PC-3 (cell line): ENCODE measurements around the gene SPRN. TPM values are rescaled to one million over a fixed set of nuclear protein-coding genes. Genes with fewer than 3 reads are reported as not detected.

Source experiments
- ATAC-seq: fragments of 200-7000 bp; cut with Tn5 transposase; 2 replicates; pipeline ENCODE4 v1.9.1; 2020; ENCODE audit warnings: mild to moderate bottlenecking, moderate library complexity
- BruUV-seq: library from RNA; stranded (reverse); fragments of 400-500 nt; replicated peaks from 2 replicates; lab custom pipeline; 2021; lab: Mats Ljungman, UMichigan
- CTCF ChIA-PET: fragments of 300-600 bp; sonication (Branson Sonifier 250); formaldehyde crosslinking; loops from one replicate; lab custom pipeline; 2022; ENCODE audit warnings: antibody characterized with exemption; lab: Charles Lee
- POLR2A ChIA-PET: fragments of 300-600 bp; sonication (Branson Sonifier 250); formaldehyde crosslinking; loops from one replicate; lab custom pipeline; 2022; ENCODE audit warnings: antibody characterized with exemption; ENCODE audit not compliant: unreplicated experiment; lab: Charles Lee
- DNase-seq: peaks from one replicate; pipeline ENCODE4 v3.0.0-alpha.2; 2015
- H2AFZ ChIP-seq: fragments of 300-600 bp; sonication (generic); 2 replicates; pipeline ENCODE4 v1.6.0; 2016; ENCODE audit warnings: antibody characterized with exemption, low read length
- H3F3A ChIP-seq: fragments of 300-600 bp; sonication (generic); one replicate; pipeline ENCODE4 v1.6.0; 2017; ENCODE audit warnings: antibody characterized with exemption, low read length, control low read depth, mild to moderate bottlenecking; ENCODE audit not compliant: unreplicated experiment
- H3K27ac ChIP-seq: fragments of 300-600 bp; sonication (generic); 2 replicates; pipeline ENCODE4 v1.5.1; 2016; ENCODE audit warnings: mild to moderate bottlenecking, low read length
- H3K27me3 ChIP-seq: fragments of 300-600 bp; sonication (generic); 2 replicates; pipeline ENCODE4 v1.6.1; 2016; ENCODE audit warnings: low read length, mixed read lengths
- H3K36me3 ChIP-seq: fragments of 300-600 bp; sonication (generic); 2 replicates; pipeline ENCODE4 v1.6.1; 2016; ENCODE audit warnings: low read depth, mixed run types, low read length, mixed read lengths
- H3K4me1 ChIP-seq: fragments of 300-600 bp; sonication (generic); 2 replicates; pipeline ENCODE4 v1.5.1; 2016; ENCODE audit warnings: low read length; ENCODE audit not compliant: insufficient read depth
- H3K4me2 ChIP-seq: fragments of 300-600 bp; sonication (generic); 2 replicates; pipeline ENCODE4 v1.6.0; 2016; ENCODE audit warnings: low read length
- H3K4me3 ChIP-seq: fragments of 300-600 bp; sonication (generic); 2 replicates; pipeline ENCODE4 v1.5.1; 2016; ENCODE audit warnings: mild to moderate bottlenecking, low read length, mixed read lengths
- H3K79me2 ChIP-seq: fragments of 300-600 bp; sonication (generic); 2 replicates; pipeline ENCODE4 v1.6.1; 2017; ENCODE audit warnings: low read length, mixed read lengths
- H3K9ac ChIP-seq: fragments of 300-600 bp; sonication (generic); 2 replicates; pipeline ENCODE4 v1.6.0; 2016; ENCODE audit warnings: mild to moderate bottlenecking, low read length
- H3K9me2 ChIP-seq: fragments of 300-600 bp; sonication (generic); replicated peaks from 2 replicates; pipeline ENCODE4 v1.6.1; 2016; ENCODE audit warnings: mixed run types, low read length, mixed read lengths
- H3K9me3 ChIP-seq: fragments of 300-600 bp; sonication (generic); 2 replicates; pipeline ENCODE4 v1.6.1; 2016; ENCODE audit warnings: low read length, mixed read lengths
- H4K20me1 ChIP-seq: fragments of 300-600 bp; sonication (generic); 2 replicates; pipeline ENCODE4 v1.6.1; 2016; ENCODE audit warnings: low read length, mixed read lengths
- EZH2 ChIP-seq: fragments of 300-600 bp; sonication (generic); IDR thresholded peaks from one replicate; pipeline ENCODE4 v1.6.1; 2017; ENCODE audit warnings: antibody characterized with exemption, mild to moderate bottlenecking, low read length; ENCODE audit not compliant: unreplicated experiment
- EZH2phosphoT487 ChIP-seq: fragments of 300-600 bp; sonication (generic); IDR thresholded peaks from 2 replicates; pipeline ENCODE4 v1.6.1; 2018; ENCODE audit warnings: mild to moderate bottlenecking, antibody characterized with exemption, low read length, borderline replicate concordance
- intact Hi-C: fragments of 100-400 bp; cut with micrococcal nuclease; formaldehyde crosslinking; loops from 2 replicates; pipeline ENCODE4 v1.9.0; 2023
- total RNA-seq: library from RNA; depleted of rRNA; stranded (reverse); fragments of >200 nt; gene quantifications from 2 replicates; pipeline ENCODE4 v1.2.3, GENCODE V29; 2014
- TF ChIP-seq, protein P1 (sequence below): fragments of 300-600 bp; sonication (generic); conservative IDR thresholded peaks from 2 replicates; pipeline ENCODE4 v1.5.1; 2017; ENCODE audit warnings: antibody characterized with exemption, low read depth, mild to moderate bottlenecking, low read length

The SPRN gene
- total RNA-seq, 1 experiment from 2014 or later, result not detected

DNA sequence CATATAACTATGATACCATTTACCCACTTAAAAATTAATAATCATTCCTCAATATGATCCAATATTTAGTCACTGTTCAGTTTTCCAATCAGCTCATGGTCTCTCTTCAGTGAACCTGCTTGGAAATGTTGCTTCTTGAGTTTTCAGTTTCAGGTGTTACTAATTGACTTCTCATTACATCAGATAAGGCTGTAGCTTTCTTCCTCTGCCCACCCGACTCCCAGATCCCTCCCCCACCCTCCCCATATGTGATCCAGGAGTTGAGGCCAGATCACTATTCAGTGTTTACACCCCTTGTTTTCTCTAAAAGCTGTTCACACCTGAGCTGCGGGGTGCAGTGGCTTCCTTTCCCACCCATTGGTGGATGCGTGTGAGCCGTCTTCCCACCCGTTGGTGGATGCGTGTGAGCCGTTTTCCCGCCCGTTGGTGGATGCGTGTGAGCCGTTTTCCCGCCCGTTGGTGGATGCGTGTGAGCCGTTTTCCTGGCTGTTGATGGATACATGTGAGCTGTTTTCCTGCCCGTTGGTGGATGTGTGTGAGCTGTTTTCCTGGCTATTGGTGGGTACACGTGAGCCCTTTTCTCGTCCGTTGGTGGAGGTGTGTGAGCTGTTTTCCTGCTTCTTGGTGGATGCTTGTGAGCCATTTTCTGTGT, 33.7 kb downstream of the SPRN start:
- H4K20me1 ChIP-seq, result no peaks in the 10 kb centered on the region
- H3K4me1 ChIP-seq, result peaks cover 9% of the 10 kb centered on the region
- H3K27ac ChIP-seq, result no peak overlapping the region
- no peaks in the 10 kb centered on the region; the same call in 1 of the 2 replicates for H3K36me3 ChIP-seq
- no peak for DNase-seq
- H3K4me2 ChIP-seq, result no peak overlapping the region
- H3F3A ChIP-seq, result no peaks in the 10 kb centered on the region
- H2AFZ ChIP-seq, result no peak overlapping the region
- H3K4me3 ChIP-seq, result no peak overlapping the region
- H3K27me3 ChIP-seq, result no peaks in the 10 kb centered on the region
- intact Hi-C loops, result no loop called here
- no peaks in the 10 kb centered on the region for H3K9me2 ChIP-seq
- H3K79me2 ChIP-seq, result peaks cover 16% of the 10 kb centered on the region
- no peak for TF ChIP-seq EZH2
- no peak for TF ChIP-seq EZH2phosphoT487
- TF ChIP-seq, protein P1, sequence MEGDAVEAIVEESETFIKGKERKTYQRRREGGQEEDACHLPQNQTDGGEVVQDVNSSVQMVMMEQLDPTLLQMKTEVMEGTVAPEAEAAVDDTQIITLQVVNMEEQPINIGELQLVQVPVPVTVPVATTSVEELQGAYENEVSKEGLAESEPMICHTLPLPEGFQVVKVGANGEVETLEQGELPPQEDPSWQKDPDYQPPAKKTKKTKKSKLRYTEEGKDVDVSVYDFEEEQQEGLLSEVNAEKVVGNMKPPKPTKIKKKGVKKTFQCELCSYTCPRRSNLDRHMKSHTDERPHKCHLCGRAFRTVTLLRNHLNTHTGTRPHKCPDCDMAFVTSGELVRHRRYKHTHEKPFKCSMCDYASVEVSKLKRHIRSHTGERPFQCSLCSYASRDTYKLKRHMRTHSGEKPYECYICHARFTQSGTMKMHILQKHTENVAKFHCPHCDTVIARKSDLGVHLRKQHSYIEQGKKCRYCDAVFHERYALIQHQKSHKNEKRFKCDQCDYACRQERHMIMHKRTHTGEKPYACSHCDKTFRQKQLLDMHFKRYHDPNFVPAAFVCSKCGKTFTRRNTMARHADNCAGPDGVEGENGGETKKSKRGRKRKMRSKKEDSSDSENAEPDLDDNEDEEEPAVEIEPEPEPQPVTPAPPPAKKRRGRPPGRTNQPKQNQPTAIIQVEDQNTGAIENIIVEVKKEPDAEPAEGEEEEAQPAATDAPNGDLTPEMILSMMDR, result no peak
- ChIA-PET CTCF (no interaction called here), POLR2A (interaction anchor here (0.5 kb wide), 1 partner anchor 15 kb away, joined by 5 read pairs; no protein-coding TSS in a partner anchor)
- ATAC-seq, result no peak
- no peaks in the 10 kb centered on the region for H3K9me3 ChIP-seq
- BruUV-seq, result no TSS peak
- H3K9ac ChIP-seq, result no peak overlapping the region

DNA sequence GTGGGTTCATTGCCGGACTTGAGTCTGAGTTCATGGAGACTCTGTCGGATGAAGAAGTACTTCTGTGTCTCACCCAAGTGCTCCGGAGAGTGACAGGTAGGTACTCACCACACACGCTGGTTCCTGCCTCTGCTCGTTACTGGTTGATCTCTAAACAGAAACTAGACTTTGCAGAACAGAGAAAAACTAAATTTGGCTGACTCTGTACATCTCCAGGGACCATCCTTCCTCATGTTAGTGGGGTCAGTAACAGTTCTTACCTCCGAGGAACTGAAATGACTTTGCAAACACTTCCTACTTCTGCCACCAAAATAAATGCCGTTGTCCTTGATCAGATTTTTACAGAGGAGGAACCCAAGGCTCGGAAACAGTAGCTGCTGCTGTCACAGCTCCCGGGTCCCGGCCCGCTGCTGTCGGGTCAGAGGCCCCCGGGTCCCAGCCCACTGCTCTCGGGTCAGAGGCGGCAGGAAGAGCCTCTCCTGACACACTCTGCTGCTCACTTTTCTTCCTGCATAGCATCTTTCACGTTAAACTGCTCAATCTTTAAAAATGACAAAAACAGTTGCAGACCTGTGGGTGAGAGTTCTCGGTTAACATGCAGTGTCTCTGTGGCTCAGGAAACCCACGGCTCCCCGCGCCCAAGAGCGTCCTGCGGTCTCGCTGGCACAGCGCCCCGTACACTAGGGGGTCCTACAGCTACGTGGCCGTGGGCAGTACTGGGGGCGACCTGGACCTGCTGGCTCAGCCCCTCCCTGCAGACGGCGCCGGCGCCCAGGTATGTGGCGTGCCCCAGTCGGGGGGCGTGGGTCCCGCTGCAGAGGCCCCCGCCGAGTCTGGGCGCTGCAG, 35.2 kb downstream of the SPRN start:
- DNase-seq (no peak), ATAC-seq (no peak)
- ChIA-PET CTCF (no interaction called here), POLR2A (interaction anchor here (0.6 to 0.8 kb wide), 2 partner anchors 10 to 1166 kb away, joined by 3 to 4 read pairs; partner anchors contain the start of gene PAOX)
- H3K36me3 ChIP-seq, result no peaks in the 10 kb centered on the region
- H3K9ac ChIP-seq, result no peak overlapping the region
- no peaks in the 10 kb centered on the region for H3F3A ChIP-seq
- no peak overlapping the region for H3K4me2 ChIP-seq
- no peaks in the 10 kb centered on the region for H4K20me1 ChIP-seq
- no TSS peak for BruUV-seq
- H2AFZ ChIP-seq, result no peak overlapping the region
- H3K79me2 ChIP-seq, result peaks cover 1% of the 10 kb centered on the region; the same call in 1 of the 2 replicates
- intact Hi-C loops, result no loop called here
- H3K27me3 ChIP-seq, result no peaks in the 10 kb centered on the region
- no peak for TF ChIP-seq EZH2
- TF ChIP-seq EZH2phosphoT487, result no peak
- TF ChIP-seq, protein P1, result no peak
- H3K27ac ChIP-seq, result no peak overlapping the region
- no peak overlapping the region for H3K4me3 ChIP-seq
- peaks cover 3% of the 10 kb centered on the region; the same call in 1 of the 2 replicates for H3K4me1 ChIP-seq
- no peaks in the 10 kb centered on the region for H3K9me2 ChIP-seq
- H3K9me3 ChIP-seq, result no peaks in the 10 kb centered on the region
